ENCODE measurements around the gene CBFA2T3.

- TF ChIP-seq CTCF (IDR thresholded peaks at IDR 0.05) (no peak), ZFX (IDR thresholded peaks at IDR 0.05; ENCODE audit: borderline replicate concordance) (no peak)
Observed at GRCh38 chr16:88919936-88920335, 57.1 kb downstream of the CBFA2T3 start.

Measured in 22Rv1 (cell line).